Effector memory CD8-positive, alpha-beta T cell (primary cell): ENCODE measurements around the gene PPP2R5C.
"Not testable (repeated sequence)": the region's sequence is repeated elsewhere in the genome, so short reads cannot be mapped to it uniquely, and the experiment has no call there.

Experiments
- ATAC-seq: fragments of 150-1000 bp; cut with Tn5 transposase; replicated peaks from 2 replicates; pipeline ENCODE4 v1.10.0; 2021; ENCODE audit warnings: mild to moderate bottlenecking, moderate library complexity
- DNase-seq, 3 experiments: peaks; one replicate each; pipeline ENCODE4 v3.0.0; 2021
- H3K27ac Mint-ChIP-seq, 2 donors: one replicate each; pipeline ENCODE4 v1.8.0; 2022; ENCODE audit warnings: mild to moderate bottlenecking in 2 of 2, mixed read lengths in 2 of 2, moderate library complexity in 2 of 2
- H3K27me3 Mint-ChIP-seq, 2 donors: one replicate each; pipeline ENCODE4 v1.8.0; 2022; ENCODE audit warnings: mixed read lengths in 2 of 2
- H3K36me3 Mint-ChIP-seq: one replicate; pipeline ENCODE4 v1.8.0; 2022; ENCODE audit warnings: mild to moderate bottlenecking, moderate library complexity, mixed read lengths; ENCODE audit not compliant: insufficient read depth
- H3K4me1 Mint-ChIP-seq, 2 donors: one replicate each; pipeline ENCODE4 v1.8.0; 2022; ENCODE audit warnings: low read depth in 2 of 2, mixed read lengths in 2 of 2
- H3K4me3 Mint-ChIP-seq, 2 donors: one replicate each; pipeline ENCODE4 v1.8.0; 2022; ENCODE audit warnings: mild to moderate bottlenecking in 2 of 2, mixed read lengths in 2 of 2, moderate library complexity in 2 of 2
- H3K9me3 Mint-ChIP-seq, 2 donors: one replicate each; pipeline ENCODE4 v1.8.0; 2022; ENCODE audit warnings: mixed read lengths in 2 of 2
- total RNA-seq, 9 experiments: gene quantifications; one replicate each; lab custom pipeline; 2026; lab: John Stamatoyannopoulos, UW

PPP2R5C gene
- 331 to 952 (median 547) reads per million in 9 experiments for total RNA-seq

- ATAC-seq (peak; percentile 67), DNase-seq (peak; percentile 79 to 87 (median 86))
- Mint-ChIP-seq H3K4me1 (peaks cover 46 to 60% of the 10 kb centered on the region in 2 donors), H3K4me3 (peak within 1 kb of the TSS; percentile 89 to 93), H3K36me3 (peaks cover 74% of the 10 kb centered on the region), H3K27ac (peak within 1 kb of the TSS; percentile 91 to 95), H3K27me3 (no peaks in the 10 kb centered on the region), H3K9me3 (no peaks in the 10 kb centered on the region)
These were observed at the start of gene PPP2R5C for GRCh38 chr14:101761032-101761880. PPP2R5C (plus strand) TSS chr14:101761709; CDS start chr14:101761894, 185 bp downstream.

- not testable (repeated sequence) for H3K9me3 Mint-ChIP-seq, H3K27me3 Mint-ChIP-seq, ATAC-seq, DNase-seq
- H3K27ac Mint-ChIP-seq = peak overlapping the region; percentile 92 to 93
- peaks cover 47% of the 10 kb centered on the region for H3K36me3 Mint-ChIP-seq
- peak overlapping the region; percentile 27 to 51 for H3K4me3 Mint-ChIP-seq
- H3K4me1 Mint-ChIP-seq = peaks cover 57 to 62% of the 10 kb centered on the region in 2 donors
These were observed 49.7 kb upstream of the PPP2R5C start for GRCh38 chr14:101711857-101712233.

- not testable (repeated sequence) for H3K9me3 Mint-ChIP-seq, H3K27me3 Mint-ChIP-seq, H3K27ac Mint-ChIP-seq, DNase-seq, H3K4me3 Mint-ChIP-seq, ATAC-seq
- Mint-ChIP-seq H3K4me1 (peaks cover 55 to 62% of the 10 kb centered on the region in 2 donors), H3K36me3 (peaks cover 43% of the 10 kb centered on the region)
These were observed 49.2 kb upstream of the PPP2R5C start for GRCh38 chr14:101712341-101712740.

GRCh38 chr14:101713091-101713490, 48.4 kb upstream of the PPP2R5C start:
- ATAC-seq (peak; percentile 1), DNase-seq (peak in 1 of 3 experiments; percentile 38)
- not testable (repeated sequence) for H3K27me3 Mint-ChIP-seq, H3K4me3 Mint-ChIP-seq, H3K9me3 Mint-ChIP-seq
- peaks cover 52 to 56% of the 10 kb centered on the region in 2 donors for H3K4me1 Mint-ChIP-seq
- peaks cover 39% of the 10 kb centered on the region for H3K36me3 Mint-ChIP-seq
- peak overlapping the region in 1 of 2 donors; percentile 90 for H3K27ac Mint-ChIP-seq

- ATAC-seq (peak; percentile 80), DNase-seq (peak; percentile 63 to 71 (median 68))
- Mint-ChIP-seq H3K4me1 (peaks cover 48 to 49% of the 10 kb centered on the region in 2 donors), H3K4me3 (peak overlapping the region; percentile 47 to 61), H3K36me3 (peaks cover 39% of the 10 kb centered on the region), H3K27ac (peak overlapping the region; percentile 90 to 91), H3K9me3 (no peaks in the 10 kb centered on the region), H3K27me3 (no peaks in the 10 kb centered on the region)
These were observed 47.7 kb upstream of the PPP2R5C start for GRCh38 chr14:101713621-101714349.

- Mint-ChIP-seq H3K27me3 (no peaks in the 10 kb centered on the region), H3K4me1 (peaks cover 50 to 51% of the 10 kb centered on the region in 2 donors), H3K4me3 (peak overlapping the region in 1 of 2 donors; percentile 14), H3K27ac (peak overlapping the region; percentile 90 to 91), H3K36me3 (peaks cover 41% of the 10 kb centered on the region), H3K9me3 (no peaks in the 10 kb centered on the region)
- DNase-seq (no peak), ATAC-seq (no peak)
These were observed 47.1 kb upstream of the PPP2R5C start for GRCh38 chr14:101714394-101714793.

GRCh38 chr14:101715210-101716076, 46.1 kb upstream of the PPP2R5C start:
- Mint-ChIP-seq H3K27ac (peak overlapping the region; percentile 90 to 95), H3K4me1 (peaks cover 50 to 52% of the 10 kb centered on the region in 2 donors)

GRCh38 chr14:101716077-101716950, 45.2 kb upstream of the PPP2R5C start:
- Mint-ChIP-seq H3K27me3 (no peaks in the 10 kb centered on the region), H3K9me3 (no peaks in the 10 kb centered on the region), H3K4me3 (peak overlapping the region; percentile 55 to 59), H3K36me3 (peaks cover 30% of the 10 kb centered on the region), H3K27ac (peak overlapping the region; percentile 88 to 95), H3K4me1 (peaks cover 47 to 50% of the 10 kb centered on the region in 2 donors)
- ATAC-seq (no peak), DNase-seq (no peak)

More at GRCh38 chr14:101715210-101716076, 46.1 kb upstream of the PPP2R5C start:
- ATAC-seq = peak; percentile 23
- Mint-ChIP-seq H3K4me3 (peak overlapping the region; percentile 54 to 70), H3K36me3 (peaks cover 38% of the 10 kb centered on the region), H3K9me3 (no peaks in the 10 kb centered on the region), H3K27me3 (no peaks in the 10 kb centered on the region)
- no peak for DNase-seq

GRCh38 chr14:101716956-101717662, 44.4 kb upstream of the PPP2R5C start:
- H3K27ac Mint-ChIP-seq = peak overlapping the region; percentile 87 to 88
- H3K4me3 Mint-ChIP-seq = peak overlapping the region; percentile 55 to 59
- peaks cover 30% of the 10 kb centered on the region for H3K36me3 Mint-ChIP-seq
- H3K27me3 Mint-ChIP-seq = no peaks in the 10 kb centered on the region
- DNase-seq (no peak), ATAC-seq (no peak)
- peaks cover 45 to 51% of the 10 kb centered on the region in 2 donors for H3K4me1 Mint-ChIP-seq
- no peaks in the 10 kb centered on the region for H3K9me3 Mint-ChIP-seq

- peak overlapping the region; percentile 87 to 90 for H3K27ac Mint-ChIP-seq
- peaks cover 34% of the 10 kb centered on the region for H3K36me3 Mint-ChIP-seq
- peak overlapping the region; percentile 46 to 59 for H3K4me3 Mint-ChIP-seq
- DNase-seq = no peak
- no peaks in the 10 kb centered on the region for H3K27me3 Mint-ChIP-seq
- H3K4me1 Mint-ChIP-seq = peaks cover 53 to 57% of the 10 kb centered on the region in 2 donors
- H3K9me3 Mint-ChIP-seq = no peaks in the 10 kb centered on the region
- ATAC-seq = no peak
These were observed 43.6 kb upstream of the PPP2R5C start for GRCh38 chr14:101717663-101718490.

- Mint-ChIP-seq H3K4me3 (peak overlapping the region in 1 of 2 donors; percentile 43), H3K9me3 (no peaks in the 10 kb centered on the region), H3K4me1 (peaks cover 52 to 54% of the 10 kb centered on the region in 2 donors), H3K27ac (peak overlapping the region; percentile 87 to 90), H3K36me3 (peaks cover 30% of the 10 kb centered on the region), H3K27me3 (no peaks in the 10 kb centered on the region)
- ATAC-seq (no peak), DNase-seq (peak in 1 of 3 experiments; percentile 0)
These were observed 42.4 kb upstream of the PPP2R5C start for GRCh38 chr14:101719045-101719645.
